ENCODE results near the gene ICAM4. TPM values are rescaled to one million over a fixed set of nuclear protein-coding genes. Genes with fewer than 3 reads are reported as not detected.

The ICAM4 gene
- total and polyA plus RNA-seq, 2 of the 13 experiments (the other 11 are each of a cell fraction or from before 2014, with no cell fraction given) = 2.9 to 4.0 TPM

- POLR2A ChIA-PET = no interaction called here
- Histone ChIP-seq H3K27me3 (ENCODE audit: control insufficient read depth in 1 of 2, insufficient read depth in 2 of 2, low read length in 2 of 2) (no peaks in the 10 kb centered on the region), H3K36me3 (replicated peaks in 1 of 2; ENCODE audit: control insufficient read depth in 1 of 2, insufficient read depth in 2 of 2, low read length in 2 of 2) (peaks cover 0 to 4% of the 10 kb centered on the region in 2 experiments; a peak in 1 of 5 replicates), H3K4me1 (ENCODE audit: insufficient read depth, low read length) (peaks cover 10% of the 10 kb centered on the region), H3K4me3 (replicated peaks in 1 of 3; ENCODE audit: insufficient read depth in 1 of 3, low read depth in 2 of 3, low read length in 3 of 3) (no peak overlapping the region), H3K79me2 (ENCODE audit: insufficient read depth, low read length) (no peaks in the 10 kb centered on the region), H3K4me2 (ENCODE audit: low read depth, low read length) (no peak overlapping the region), H2AFZ (ENCODE audit: low read length) (no peak overlapping the region), H3K9ac (ENCODE audit: insufficient read depth, low read depth, low read length) (no peak overlapping the region), H3K9me3 (ENCODE audit: low read length) (no peaks in the 10 kb centered on the region), H4K20me1 (ENCODE audit: insufficient read depth, low read length) (no peaks in the 10 kb centered on the region), H3K27ac (ENCODE audit: extremely low read length, insufficient read depth, low read length) (no peak overlapping the region)
- in situ Hi-C loops (cut with HindIII; ENCODE audit: extremely low pct_ligation_motif_present, low pct_unique_long_range_greater_than_20kb) = no loop called here
- no TSS peak for BruUV-seq (replicated peaks)
- ATAC-seq (no peak), FAIRE-seq (no peak), DNase-seq (ENCODE audit: low spot score) (no peak)
- WGBS (ENCODE audit: low lambda C conversion rate) = 95% methylated on average over 5 of the region's 17 CpGs
- CTCF ChIA-PET (ENCODE audit: low intra/inter-chr PET ratio, low total read pairs) = no interaction called here
- TF ChIP-seq ZNF292 (CRISPR knock-in tag; IDR thresholded peaks at IDR 0.05; ENCODE audit: borderline replicate concordance, low read depth) (no peak), IKZF1 (IDR thresholded peaks at IDR 0.05) (no peak), NR2C2 (CRISPR knock-in tag; IDR thresholded peaks at IDR 0.05; ENCODE audit: borderline replicate concordance) (0 out of 2 replicates have a peak, but pooled peaks have one; percentile 20), ZNF616 (CRISPR knock-in tag; IDR thresholded peaks at IDR 0.05; ENCODE audit: low read depth) (no peak), MLLT10 (CRISPR knock-in tag; IDR thresholded peaks at IDR 0.05) (no peak), ZNF101 (CRISPR knock-in tag; IDR thresholded peaks at IDR 0.05; ENCODE audit: borderline replicate concordance, low read depth) (no peak), STAG1 (CRISPR knock-in tag; IDR thresholded peaks at IDR 0.05) (no peak), PRDM4 (CRISPR knock-in tag; IDR thresholded peaks at IDR 0.05; ENCODE audit: borderline replicate concordance) (peak; percentile 97; the same call in 1 of the 2 replicates), NR2F6 (IDR thresholded peaks at IDR 0.05) (peak; percentile 33; the same call in 1 of the 2 replicates), NR2F6 (CRISPR knock-in tag; IDR thresholded peaks at IDR 0.05) (no peak), CENPX (CRISPR knock-in tag; IDR thresholded peaks at IDR 0.05) (no peak), ZNF430 (CRISPR knock-in tag; IDR thresholded peaks at IDR 0.05) (no peak), POGK (CRISPR knock-in tag; conservative IDR thresholded peaks at IDR 0.05) (no peak), ZNF350 (CRISPR knock-in tag; IDR thresholded peaks at IDR 0.05; ENCODE audit: borderline replicate concordance, low read depth) (no peak), WIZ (CRISPR knock-in tag; IDR thresholded peaks at IDR 0.05) (no peak), KAT8 (CRISPR knock-in tag; IDR thresholded peaks at IDR 0.05) (no peak)
- TF ChIP-seq, protein P1, sequence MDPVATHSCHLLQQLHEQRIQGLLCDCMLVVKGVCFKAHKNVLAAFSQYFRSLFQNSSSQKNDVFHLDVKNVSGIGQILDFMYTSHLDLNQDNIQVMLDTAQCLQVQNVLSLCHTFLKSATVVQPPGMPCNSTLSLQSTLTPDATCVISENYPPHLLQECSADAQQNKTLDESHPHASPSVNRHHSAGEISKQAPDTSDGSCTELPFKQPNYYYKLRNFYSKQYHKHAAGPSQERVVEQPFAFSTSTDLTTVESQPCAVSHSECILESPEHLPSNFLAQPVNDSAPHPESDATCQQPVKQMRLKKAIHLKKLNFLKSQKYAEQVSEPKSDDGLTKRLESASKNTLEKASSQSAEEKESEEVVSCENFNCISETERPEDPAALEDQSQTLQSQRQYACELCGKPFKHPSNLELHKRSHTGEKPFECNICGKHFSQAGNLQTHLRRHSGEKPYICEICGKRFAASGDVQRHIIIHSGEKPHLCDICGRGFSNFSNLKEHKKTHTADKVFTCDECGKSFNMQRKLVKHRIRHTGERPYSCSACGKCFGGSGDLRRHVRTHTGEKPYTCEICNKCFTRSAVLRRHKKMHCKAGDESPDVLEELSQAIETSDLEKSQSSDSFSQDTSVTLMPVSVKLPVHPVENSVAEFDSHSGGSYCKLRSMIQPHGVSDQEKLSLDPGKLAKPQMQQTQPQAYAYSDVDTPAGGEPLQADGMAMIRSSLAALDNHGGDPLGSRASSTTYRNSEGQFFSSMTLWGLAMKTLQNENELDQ (CRISPR knock-in tag; IDR thresholded peaks at IDR 0.05; ENCODE audit: borderline replicate concordance) = no peak
- TF ChIP-seq, protein P2, sequence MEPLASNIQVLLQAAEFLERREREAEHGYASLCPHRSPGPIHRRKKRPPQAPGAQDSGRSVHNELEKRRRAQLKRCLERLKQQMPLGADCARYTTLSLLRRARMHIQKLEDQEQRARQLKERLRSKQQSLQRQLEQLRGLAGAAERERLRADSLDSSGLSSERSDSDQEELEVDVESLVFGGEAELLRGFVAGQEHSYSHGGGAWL (CRISPR knock-in tag; IDR thresholded peaks at IDR 0.05) = no peak
- intact Hi-C loops (cut with micrococcal nuclease; ENCODE audit: unreplicated experiment) = no loop called here
Observed at GRCh38 chr19:10305139-10305806, 18.5 kb downstream of the ICAM4 start.
